GM21447 (cell line): Measurements from ENCODE around the gene SLC9A8.

Experiments used
- ATAC-seq: cut with Tn5 transposase; IDR thresholded peaks from one replicate; pipeline ENCODE4 v1.9.1; 2021; ENCODE audit not compliant: unreplicated experiment

Gene SLC9A8

DNA sequence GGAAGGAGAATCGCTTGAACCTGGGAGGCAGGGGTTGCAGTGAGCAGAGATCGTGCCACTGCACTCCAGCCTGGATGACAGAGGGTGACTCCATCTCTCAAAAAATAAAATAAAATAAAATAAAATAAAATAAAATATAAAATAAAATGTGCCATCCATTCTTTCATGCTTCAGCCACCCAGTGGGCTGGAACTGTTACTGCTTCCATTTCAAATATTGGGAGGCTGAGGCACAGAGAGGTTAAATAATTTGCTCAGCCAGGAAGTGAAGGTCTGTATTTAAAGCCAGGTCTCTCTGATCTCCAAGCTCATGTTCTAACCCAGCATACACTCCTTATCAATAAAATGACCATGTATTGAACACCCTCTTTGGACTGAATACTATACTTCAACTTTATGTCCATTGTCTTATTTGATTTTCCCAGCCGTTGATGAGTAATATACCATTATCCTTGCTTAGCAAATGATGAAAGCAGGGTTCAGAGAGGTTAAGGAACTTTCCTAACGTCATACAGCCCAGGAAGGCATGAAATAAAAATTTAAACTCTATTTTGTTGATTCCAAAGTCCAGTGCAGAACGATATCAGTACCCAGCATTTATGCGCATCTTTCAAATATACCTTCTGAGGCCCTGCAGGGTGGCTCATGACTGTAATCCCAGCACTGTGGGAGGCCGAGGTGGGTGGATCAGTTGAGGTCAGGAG lies 25.8 kb upstream of the SLC9A8 start:
- ATAC-seq = no peak

DNA sequence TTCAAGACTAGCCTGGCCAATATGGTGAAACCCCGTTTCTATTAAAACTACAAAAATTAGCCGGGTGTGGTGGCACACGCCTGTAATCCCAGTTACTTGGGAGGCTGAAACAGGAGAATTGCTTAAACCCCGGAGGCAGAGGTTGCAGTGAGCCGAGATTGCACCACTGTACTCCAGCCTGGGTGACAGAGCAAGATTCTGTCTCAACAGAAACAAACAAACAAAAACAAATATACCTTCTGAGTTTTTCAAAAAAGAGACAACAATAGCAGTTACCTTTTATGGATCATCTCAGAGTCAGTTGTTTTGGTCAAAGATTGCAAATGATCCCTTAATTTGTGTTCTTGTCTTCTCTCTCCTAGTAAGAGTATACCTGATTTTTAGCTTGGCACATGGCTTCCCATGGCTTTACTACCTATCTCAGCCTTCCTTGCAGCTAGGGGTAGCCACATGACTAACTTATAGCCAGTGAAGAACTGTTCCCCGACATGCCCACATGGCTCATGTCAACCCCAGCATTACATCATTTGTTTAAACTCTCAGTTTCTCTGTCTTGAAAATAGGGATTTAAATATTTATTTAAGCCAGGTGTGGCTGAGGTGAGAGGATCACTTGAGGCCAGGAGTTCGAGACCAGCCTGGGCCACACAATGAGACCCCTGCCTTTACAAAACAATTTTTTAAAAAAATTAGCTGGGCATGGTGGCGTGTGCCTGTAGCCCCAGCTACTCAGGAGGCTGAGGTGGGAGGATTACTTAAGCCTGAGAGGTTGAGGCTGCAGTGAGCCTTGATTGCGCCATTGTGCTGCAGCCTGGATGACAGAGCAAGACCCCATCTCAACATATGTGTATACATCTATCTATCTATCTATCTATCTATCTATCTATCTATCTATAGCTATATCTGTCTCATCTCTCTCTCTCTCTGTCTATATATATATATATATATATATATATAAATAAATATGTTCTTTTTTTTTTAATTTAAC lies 25.0 kb upstream of the SLC9A8 start:
- ATAC-seq = no peak

- no peak for ATAC-seq
These were observed 22.4 kb upstream of the SLC9A8 start for GRCh38 chr20:49790077-49790798.

DNA sequence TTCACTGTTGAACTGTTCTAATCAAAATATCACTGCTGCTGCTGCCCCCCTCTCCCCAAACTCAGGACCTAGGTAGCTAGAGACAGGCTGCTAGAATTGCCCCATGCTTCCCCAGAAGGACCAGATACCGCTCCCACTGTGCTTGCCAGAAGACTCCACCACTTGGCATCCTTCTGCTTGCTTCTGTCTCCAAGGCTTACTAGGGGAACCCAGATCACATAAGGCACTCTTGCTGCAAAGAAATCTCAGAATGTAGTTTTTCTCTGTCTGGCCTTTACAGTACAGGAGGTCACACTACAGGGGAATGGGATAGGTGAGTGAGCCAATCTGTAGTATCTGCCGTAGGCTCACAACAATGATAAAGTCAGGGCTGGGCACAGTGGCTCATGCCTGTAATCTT lies 21.5 kb upstream of the SLC9A8 start:
- no peak for ATAC-seq

- no peak for ATAC-seq
These were observed 20.6 kb upstream of the SLC9A8 start for GRCh38 chr20:49792006-49792405.

GRCh38 chr20:49792611-49793010 lies 20.0 kb upstream of the SLC9A8 start:
- ATAC-seq = no peak

GRCh38 chr20:49794336-49795134 lies 18.1 kb upstream of the SLC9A8 start:
- no peak for ATAC-seq

GRCh38 chr20:49795135-49795424 lies 17.5 kb upstream of the SLC9A8 start:
- no peak for ATAC-seq

DNA sequence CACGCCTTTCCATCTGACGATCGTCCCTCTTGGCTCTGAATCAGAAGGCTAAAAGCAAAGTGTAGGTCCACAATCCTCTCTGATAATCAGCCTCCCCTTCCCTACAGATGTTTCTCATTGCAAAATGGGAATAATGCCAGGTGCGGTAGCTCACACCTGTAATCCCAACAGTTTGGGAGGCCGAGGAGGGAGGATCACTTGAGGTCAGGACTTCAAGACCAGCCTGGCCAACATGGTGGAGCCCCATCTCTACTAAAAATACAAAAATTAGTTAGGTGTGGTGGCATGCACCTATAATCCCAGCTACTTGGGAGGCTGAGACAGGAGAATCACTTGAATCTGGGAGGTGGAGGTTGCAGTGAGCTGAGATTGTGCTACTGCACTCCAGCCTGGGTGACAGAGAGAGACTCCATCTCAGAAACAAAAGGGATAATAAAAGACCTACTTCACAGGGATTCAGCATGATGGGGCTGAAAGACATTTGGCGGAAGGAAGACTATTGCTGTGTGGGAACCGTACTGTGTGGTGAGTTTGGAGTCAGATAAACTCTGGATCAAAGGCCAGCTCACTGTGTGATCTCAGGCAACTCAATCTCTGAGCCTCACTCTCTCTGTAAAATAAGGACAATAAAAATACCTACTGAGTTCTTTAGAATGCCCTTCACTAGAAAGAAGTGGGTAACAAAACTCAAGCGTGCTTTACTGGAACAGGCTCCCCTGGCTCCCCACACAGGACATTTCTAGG lies 15.9 kb upstream of the SLC9A8 start:
- no peak for ATAC-seq

DNA sequence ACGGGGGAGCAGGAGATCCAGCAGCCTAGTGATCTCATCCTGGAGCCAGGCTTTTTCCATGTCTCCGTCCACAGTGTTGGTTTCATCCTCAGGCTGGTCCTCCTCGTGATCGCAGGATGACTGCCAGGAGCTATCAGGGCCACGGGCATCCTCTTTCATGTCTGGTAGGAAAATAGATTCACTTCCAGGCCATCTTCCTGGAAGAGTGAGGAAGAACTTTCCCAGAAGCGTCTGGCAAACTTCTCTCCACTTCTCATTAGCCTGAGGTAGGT lies 15.3 kb upstream of the SLC9A8 start:
- no peak for ATAC-seq

GRCh38 chr20:49798718-49799117 lies 13.9 kb upstream of the SLC9A8 start:
- no peak for ATAC-seq

- no peak for ATAC-seq
These were observed 12.9 kb upstream of the SLC9A8 start for GRCh38 chr20:49799698-49800097.

GRCh38 chr20:49803418-49803817 lies 9.2 kb upstream of the SLC9A8 start:
- ATAC-seq = no peak

DNA sequence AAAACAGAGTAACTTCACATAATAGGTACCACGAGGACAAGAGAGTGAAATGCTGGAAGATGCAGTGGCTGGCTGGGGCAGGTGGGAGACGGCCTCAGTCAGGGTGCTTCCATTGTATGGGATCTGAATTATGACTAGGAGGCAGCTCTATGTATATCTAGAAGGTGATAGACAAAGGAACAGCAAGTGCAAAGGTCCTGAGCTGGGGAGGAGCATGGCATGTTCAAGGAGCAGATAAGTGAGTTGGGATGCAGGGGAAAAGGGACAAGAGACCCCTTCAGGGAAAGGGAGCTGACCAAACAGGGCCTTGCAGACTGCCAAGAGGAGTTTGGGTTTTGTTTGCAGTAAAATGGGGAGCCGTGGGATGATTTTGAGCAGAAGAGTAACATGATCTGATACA lies 8.3 kb upstream of the SLC9A8 start:
- no peak for ATAC-seq

- peak; percentile 25 for ATAC-seq
These were observed 7.3 kb upstream of the SLC9A8 start for GRCh38 chr20:49805224-49805876.

GRCh38 chr20:49808753-49809152 lies 3.9 kb upstream of the SLC9A8 start:
- no peak for ATAC-seq

DNA sequence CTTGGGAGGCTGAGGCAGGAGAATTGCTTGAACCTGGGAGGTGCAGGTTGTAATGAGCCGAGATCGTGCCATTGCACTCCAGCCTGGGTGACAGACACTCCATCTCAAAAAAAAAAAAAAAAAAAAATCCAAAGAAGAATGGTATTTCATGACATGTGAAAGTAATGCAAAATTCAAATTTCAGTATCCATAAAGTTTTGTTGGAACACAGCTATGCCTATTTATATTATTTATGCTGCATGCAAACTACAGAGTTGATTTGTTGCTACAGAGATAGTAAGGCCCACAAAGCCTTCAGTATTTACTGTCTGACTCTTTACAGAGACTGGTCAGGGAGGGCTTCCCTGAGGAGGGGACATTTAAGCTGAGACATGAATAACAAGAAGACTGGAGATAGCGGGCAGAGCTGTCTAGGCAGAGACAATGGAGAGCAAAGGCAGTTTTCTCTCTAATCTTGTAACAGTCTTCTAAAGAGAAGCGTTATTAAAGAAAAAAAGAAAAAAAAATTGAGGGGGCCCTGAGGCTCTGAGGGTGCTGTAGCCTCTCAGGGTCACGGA lies 2.7 kb upstream of the SLC9A8 start:
- no peak for ATAC-seq

DNA sequence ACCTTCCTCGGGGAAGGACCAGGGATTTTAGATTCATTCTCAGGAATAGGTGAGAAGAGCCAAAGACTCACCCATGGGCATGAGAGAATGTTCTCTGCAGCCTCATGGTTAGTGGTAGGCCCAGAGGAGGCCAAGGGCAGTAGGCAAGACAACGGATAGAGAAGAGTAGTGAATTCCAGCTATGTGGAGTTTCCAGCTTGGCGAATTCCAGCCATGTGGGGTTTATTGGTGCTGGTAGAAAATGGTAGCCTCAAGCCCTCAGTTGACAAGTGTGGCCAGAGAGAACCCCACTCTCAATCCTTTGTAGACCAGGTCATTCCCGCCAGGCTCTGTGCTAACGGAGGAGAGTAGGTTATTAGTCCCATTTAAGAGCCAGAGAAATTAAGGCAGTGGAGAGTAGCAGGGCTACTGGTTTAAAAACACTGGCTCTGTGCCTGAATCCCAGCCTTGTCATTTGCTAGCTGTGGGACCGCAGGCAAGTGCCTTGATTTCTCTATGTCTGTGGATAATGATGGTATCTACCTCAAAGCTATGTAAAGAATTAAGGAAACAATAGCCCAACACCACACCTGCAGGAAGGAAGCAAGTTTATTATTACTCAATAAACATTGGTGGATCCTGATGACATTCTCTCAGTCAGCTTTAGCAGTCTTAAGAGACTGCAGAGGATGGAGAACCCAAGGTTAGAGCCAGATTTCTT lies 2.0 kb upstream of the SLC9A8 start:
- ATAC-seq = no peak
